HEK293T (cell line): ENCODE results near the gene SPEF2.

ENCODE experiments used
- CTCF ChIA-PET: fragments of 350-600 bp; formaldehyde crosslinking; extraction: SDS; loops from one replicate; lab custom pipeline; 2021; ENCODE audit warnings: antibody characterized with exemption, inconsistent platforms; lab: Yijun Ruan, JAX
- POLR2A ChIA-PET: fragments of 350-600 bp; formaldehyde crosslinking; extraction: SDS; loops from one replicate; lab custom pipeline; 2020; ENCODE audit warnings: antibody characterized with exemption, inconsistent platforms; lab: Yijun Ruan, JAX
- DNase-seq: peaks from one replicate; pipeline ENCODE4 v3.0.0; 2012; ENCODE audit warnings: mixed read lengths; ENCODE audit errors: extremely low spot score
- ARNT ChIP-seq: fragments of 450-650 bp; IDR thresholded peaks from 2 replicates; pipeline ENCODE4 v1.6.1; 2017; ENCODE audit warnings: mild to moderate bottlenecking
- FOXA1 ChIP-seq: fragments of 450-650 bp; IDR thresholded peaks from 2 replicates; pipeline ENCODE4 v1.6.1; 2016; ENCODE audit warnings: mild to moderate bottlenecking
- FOXK2 ChIP-seq: fragments of 450-650 bp; IDR thresholded peaks from 2 replicates; pipeline ENCODE4 v1.6.1; 2016; ENCODE audit warnings: mild to moderate bottlenecking
- HDGF ChIP-seq: fragments of 450-650 bp; IDR thresholded peaks from 2 replicates; pipeline ENCODE4 v1.6.1; 2017; ENCODE audit warnings: antibody characterized with exemption, borderline replicate concordance
- L3MBTL2 ChIP-seq: fragments of 450-650 bp; conservative IDR thresholded peaks from 2 replicates; pipeline ENCODE4 v1.6.1; 2016; ENCODE audit warnings: mild to moderate bottlenecking
- LEF1 ChIP-seq: fragments of 450-650 bp; IDR thresholded peaks from 2 replicates; pipeline ENCODE4 v1.6.1; 2017; ENCODE audit warnings: mild to moderate bottlenecking, borderline replicate concordance
- SP1 ChIP-seq: fragments of 450-650 bp; IDR thresholded peaks from 2 replicates; pipeline ENCODE4 v1.6.1; 2017
- SUZ12 ChIP-seq: fragments of 450-650 bp; IDR thresholded peaks from 2 replicates; pipeline ENCODE4 v1.6.1; 2016; ENCODE audit warnings: mild to moderate bottlenecking
- TARDBP ChIP-seq: fragments of 450-650 bp; IDR thresholded peaks from 2 replicates; pipeline ENCODE4 v1.6.1; 2016
- ZNF384 ChIP-seq: fragments of 450-650 bp; IDR thresholded peaks from 2 replicates; pipeline ENCODE4 v1.6.1; 2016
- TF ChIP-seq, protein P1 (sequence below): fragments of 450-650 bp; IDR thresholded peaks from 2 replicates; pipeline ENCODE4 v1.6.1; 2016

SPEF2 gene

GRCh38 chr5:35863159-35863558, 245.5 kb downstream of the SPEF2 start:
- ChIA-PET CTCF (interaction anchor here (0.6 kb wide), 1 partner anchor 55 kb away, joined by 3 read pairs; no protein-coding TSS in a partner anchor), POLR2A (no interaction called here)
- DNase-seq = no peak
- TF ChIP-seq ARNT (no peak), LEF1 (no peak), ZNF384 (no peak), HDGF (no peak), FOXK2 (no peak), SUZ12 (no peak), L3MBTL2 (no peak), SP1 (no peak), TARDBP (no peak), FOXA1 (no peak)
- TF ChIP-seq, protein P1, sequence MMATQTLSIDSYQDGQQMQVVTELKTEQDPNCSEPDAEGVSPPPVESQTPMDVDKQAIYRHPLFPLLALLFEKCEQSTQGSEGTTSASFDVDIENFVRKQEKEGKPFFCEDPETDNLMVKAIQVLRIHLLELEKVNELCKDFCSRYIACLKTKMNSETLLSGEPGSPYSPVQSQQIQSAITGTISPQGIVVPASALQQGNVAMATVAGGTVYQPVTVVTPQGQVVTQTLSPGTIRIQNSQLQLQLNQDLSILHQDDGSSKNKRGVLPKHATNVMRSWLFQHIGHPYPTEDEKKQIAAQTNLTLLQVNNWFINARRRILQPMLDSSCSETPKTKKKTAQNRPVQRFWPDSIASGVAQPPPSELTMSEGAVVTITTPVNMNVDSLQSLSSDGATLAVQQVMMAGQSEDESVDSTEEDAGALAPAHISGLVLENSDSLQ = no peak
